HepG2 (cell line): Measurements from ENCODE around the gene GTF2A2. TPM values are rescaled to one million over a fixed set of nuclear protein-coding genes. Genes with fewer than 3 reads are reported as not detected.
A peak's percentile ranks its signal among the peaks of the same experiment; 100 is the strongest.

Source experiments
- ATAC-seq: fragments of 200-7000 bp; cut with Tn5 transposase; 3 replicates; pipeline ENCODE4 v1.9.1; 2020; ENCODE audit warnings: mild to moderate bottlenecking, moderate library complexity
- BruUV-seq: library from RNA; stranded (reverse); fragments of 400-500 nt; replicated peaks from 2 replicates; lab custom pipeline; 2021; lab: Mats Ljungman, UMichigan
- CTCF ChIA-PET: fragments of 300-600 bp; formaldehyde crosslinking; extraction: SDS; loops from one replicate; lab custom pipeline; 2021; ENCODE audit warnings: low total read pairs, inconsistent platforms, low intra/inter-chr PET ratio; lab: Yijun Ruan, JAX
- POLR2A ChIA-PET: fragments of 350-600 bp; sonication (Branson Sonifier 250); formaldehyde crosslinking; loops from one replicate; lab custom pipeline; 2020; ENCODE audit warnings: antibody characterized with exemption, inconsistent platforms; lab: Yijun Ruan, JAX
- DNase-seq: peaks from one replicate; pipeline ENCODE4 v3.0.0-alpha.2; 2015; ENCODE audit warnings: low spot score
- FAIRE-seq: peaks from 3 replicates; lab custom pipeline; 2011; peaks lifted over from hg19 to GRCh38; lab: Jason Lieb, UNC
- H2AFZ ChIP-seq: one replicate; pipeline ENCODE4 v1.6.1; 2011; ENCODE audit warnings: low read length, inconsistent platforms
- H3K27ac ChIP-seq: fragments of 300-600 bp; 3 replicates; pipeline ENCODE4 v1.8.0; 2011; ENCODE audit warnings: mixed run types, mild to moderate bottlenecking, mixed read lengths, low read length, inconsistent platforms; ENCODE audit not compliant: insufficient read depth; ENCODE audit errors: extremely low read length
- H3K27me3 ChIP-seq, 2 experiments: fragments of 200-600 bp in 1 of 2; 2 replicates in 1 of 2; 3 replicates in 1 of 2; pipeline versions ENCODE4 v1.6.0 to v1.8.0; 2011; ENCODE audit warnings: low read length in 2 of 2, mild to moderate bottlenecking in 2 of 2, moderate library complexity in 2 of 2, inconsistent platforms in 1 of 2; ENCODE audit not compliant: insufficient read depth in 2 of 2, control insufficient read depth in 1 of 2
- H3K36me3 ChIP-seq, 2 experiments: fragments of 200-600 bp in 1 of 2; replicated peaks in 1 of 2; 2 replicates in 1 of 2; 3 replicates in 1 of 2; pipeline versions ENCODE4 v1.5.1 to v1.8.0; 2011; ENCODE audit warnings: low read length in 2 of 2, inconsistent platforms in 1 of 2; ENCODE audit not compliant: insufficient read depth in 2 of 2, control insufficient read depth in 1 of 2
- H3K4me1 ChIP-seq: 2 replicates; pipeline ENCODE4 v1.5.1; 2012; ENCODE audit warnings: low read length, inconsistent platforms; ENCODE audit not compliant: insufficient read depth
- H3K4me2 ChIP-seq: 2 replicates; pipeline ENCODE4 v1.6.0; 2011; ENCODE audit warnings: low read depth, low read length, inconsistent platforms
- H3K4me3 ChIP-seq, 3 experiments: fragments of 200-600 bp in 1 of 3; sonication (generic), shearing (Covaris generic) in 1 of 3; replicated peaks in 1 of 3; 2 replicates each; pipeline ENCODE4 v1.5.1; 2011 to 2016; ENCODE audit warnings: low read length in 3 of 3, inconsistent platforms in 2 of 3, low read depth in 2 of 3, mild to moderate bottlenecking in 2 of 3, control low read depth in 1 of 3, mixed read lengths in 1 of 3; ENCODE audit not compliant: insufficient read depth in 1 of 3
- H3K79me2 ChIP-seq: one replicate; pipeline ENCODE4 v1.6.1; 2011; ENCODE audit warnings: low read length, inconsistent platforms; ENCODE audit not compliant: insufficient read depth
- H3K9ac ChIP-seq: 2 replicates; pipeline ENCODE4 v1.6.0; 2011; ENCODE audit warnings: mild to moderate bottlenecking, low read depth, low read length, inconsistent platforms; ENCODE audit not compliant: insufficient read depth
- H3K9me3 ChIP-seq: 2 replicates; pipeline ENCODE4 v1.5.1; 2012; ENCODE audit warnings: mild to moderate bottlenecking, low read length
- H4K20me1 ChIP-seq: 2 replicates; pipeline ENCODE4 v1.6.0; 2011; ENCODE audit warnings: inconsistent platforms, mild to moderate bottlenecking, low read length, moderate library complexity; ENCODE audit not compliant: insufficient read depth
- AHR ChIP-seq: IDR thresholded peaks from 2 replicates; pipeline ENCODE4 v1.6.1; 2018; ENCODE audit warnings: missing genetic modification reagents, missing compliant biosample characterization
- BCL6 ChIP-seq: IDR thresholded peaks from 2 replicates; pipeline ENCODE4 v1.6.1; 2016; ENCODE audit warnings: missing genetic modification reagents, missing compliant biosample characterization
- BRD4 ChIP-seq: sonication (generic); formaldehyde crosslinking; IDR thresholded peaks from 2 replicates; pipeline ENCODE4 v1.4.0; 2020; ENCODE audit warnings: missing genetic modification reagents
- HMG20A ChIP-seq: IDR thresholded peaks from 2 replicates; pipeline ENCODE4 v1.6.1; 2016; ENCODE audit warnings: borderline replicate concordance
- LCORL ChIP-seq, 2 experiments: fragments of 450-650 bp in 1 of 2; sonication (generic) in 1 of 2; formaldehyde crosslinking in 1 of 2; IDR thresholded peaks; 2 replicates each; pipeline versions ENCODE4 v1.5.0 to v1.6.1; 2017 to 2020; ENCODE audit warnings: antibody characterized with exemption in 1 of 2, missing genetic modification reagents in 1 of 2
- MIER2 ChIP-seq: IDR thresholded peaks from 2 replicates; pipeline ENCODE4 v1.6.1; 2016; ENCODE audit warnings: missing biosample characterization, missing genetic modification reagents
- THRA ChIP-seq: sonication (generic); formaldehyde crosslinking; IDR thresholded peaks from 2 replicates; pipeline ENCODE4 v1.4.0; 2020; ENCODE audit warnings: missing genetic modification reagents, borderline replicate concordance
- TOPORS ChIP-seq: sonication (generic); formaldehyde crosslinking; IDR thresholded peaks from 2 replicates; pipeline ENCODE4 v1.8.0; 2023; ENCODE audit warnings: mild to moderate bottlenecking, missing genetic modification reagents
- TRIM22 ChIP-seq: fragments of 450-650 bp; IDR thresholded peaks from 2 replicates; pipeline ENCODE4 v1.6.1; 2017
- XRCC5 ChIP-seq: fragments of 200-400 bp; formaldehyde crosslinking; optimal IDR thresholded peaks from 2 replicates; pipeline ENCODE3; 2017; ENCODE audit warnings: mild to moderate bottlenecking, low read length
- ZNF251 ChIP-seq: sonication (generic); formaldehyde crosslinking; IDR thresholded peaks from 2 replicates; pipeline ENCODE4 v1.9.0; 2021; ENCODE audit warnings: mild to moderate bottlenecking, missing genetic modification reagents
- ZNF503 ChIP-seq: sonication (generic); formaldehyde crosslinking; IDR thresholded peaks from 2 replicates; pipeline ENCODE4 v1.4.0; 2020; ENCODE audit warnings: missing genetic modification reagents
- ZNF577 ChIP-seq: sonication (generic); formaldehyde crosslinking; IDR thresholded peaks from 2 replicates; pipeline ENCODE4 v1.4.0; 2020; ENCODE audit warnings: mild to moderate bottlenecking, low read depth, missing genetic modification reagents, borderline replicate concordance
- ZNF678 ChIP-seq: sonication (generic); formaldehyde crosslinking; IDR thresholded peaks from 2 replicates; pipeline ENCODE4 v1.4.0; 2020; ENCODE audit warnings: mild to moderate bottlenecking, missing genetic modification reagents
- WGBS: methylation state at CpG from one replicate; pipeline ENCODE4 v1.1.6; 2017; ENCODE audit warnings: low lambda C conversion rate; 5-methylcytosine and 5-hydroxymethylcytosine counted together
- in situ Hi-C: cut with HindIII; loops from 2 replicates; pipeline ENCODE4 v1.10.0; 2017; ENCODE audit warnings: low pct_unique_long_range_greater_than_20kb; ENCODE audit not compliant: extremely low pct_ligation_motif_present
- intact Hi-C: fragments of 100-400 bp; cut with micrococcal nuclease; formaldehyde crosslinking; loops from one replicate; pipeline ENCODE4 v1.10.0; 2022; ENCODE audit not compliant: unreplicated experiment
- polyA plus RNA-seq, 8 experiments: library from polyadenylated mRNA; depleted of rRNA in 3 of 8; stranded (reverse) in 7 of 8; unstranded in 1 of 8; fragments of >200 nt; fragmentation: Illumina TruSeq in 4 of 8; extraction: Trizol in 4 of 8; gene quantifications; 2 replicates each; pipeline versions ENCODE4 v1.2.1 to v1.2.3, GENCODE V29; 2011 to 2016; ENCODE audit warnings: low read depth in 4 of 8, missing spikeins in 1 of 8, mixed read lengths in 1 of 8; ENCODE audit not compliant: insufficient read depth in 1 of 8
- total RNA-seq, 5 experiments: library from RNA; depleted of rRNA; stranded (reverse); fragments of >200 nt; fragmentation: Illumina TruSeq; extraction: Trizol; gene quantifications; 2 replicates each; pipeline ENCODE4 v1.2.3, GENCODE V29; 2016; ENCODE audit warnings: low read depth in 1 of 5
- TF ChIP-seq, protein P1 (sequence below): sonication (generic); formaldehyde crosslinking; IDR thresholded peaks from 2 replicates; pipeline ENCODE4 v1.5.0; 2020; ENCODE audit warnings: missing genetic modification reagents

GTF2A2 gene
- total and polyA plus RNA-seq, 2 of the 13 experiments (the other 11 are each of a cell fraction or from before 2014, with no cell fraction given), result 24.4 to 106 TPM

- TF ChIP-seq TRIM22 (no peak), TOPORS (CRISPR knock-in tag) (no peak), XRCC5 (no peak), BCL6 (CRISPR knock-in tag) (peak; percentile 26; the same call in 1 of the 2 replicates), HMG20A (CRISPR knock-in tag) (peak; percentile 53; the same call in 1 of the 2 replicates), BRD4 (CRISPR knock-in tag) (no peak)
- TF ChIP-seq, protein P1, sequence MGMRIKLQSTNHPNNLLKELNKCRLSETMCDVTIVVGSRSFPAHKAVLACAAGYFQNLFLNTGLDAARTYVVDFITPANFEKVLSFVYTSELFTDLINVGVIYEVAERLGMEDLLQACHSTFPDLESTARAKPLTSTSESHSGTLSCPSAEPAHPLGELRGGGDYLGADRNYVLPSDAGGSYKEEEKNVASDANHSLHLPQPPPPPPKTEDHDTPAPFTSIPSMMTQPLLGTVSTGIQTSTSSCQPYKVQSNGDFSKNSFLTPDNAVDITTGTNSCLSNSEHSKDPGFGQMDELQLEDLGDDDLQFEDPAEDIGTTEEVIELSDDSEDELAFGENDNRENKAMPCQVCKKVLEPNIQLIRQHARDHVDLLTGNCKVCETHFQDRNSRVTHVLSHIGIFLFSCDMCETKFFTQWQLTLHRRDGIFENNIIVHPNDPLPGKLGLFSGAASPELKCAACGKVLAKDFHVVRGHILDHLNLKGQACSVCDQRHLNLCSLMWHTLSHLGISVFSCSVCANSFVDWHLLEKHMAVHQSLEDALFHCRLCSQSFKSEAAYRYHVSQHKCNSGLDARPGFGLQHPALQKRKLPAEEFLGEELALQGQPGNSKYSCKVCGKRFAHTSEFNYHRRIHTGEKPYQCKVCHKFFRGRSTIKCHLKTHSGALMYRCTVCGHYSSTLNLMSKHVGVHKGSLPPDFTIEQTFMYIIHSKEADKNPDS (CRISPR knock-in tag), result peak; percentile 97; the same call in 1 of the 2 replicates
These were observed 62.8 kb downstream of the GTF2A2 start (continued) for GRCh38 chr15:59594493-59594942.

DNA sequence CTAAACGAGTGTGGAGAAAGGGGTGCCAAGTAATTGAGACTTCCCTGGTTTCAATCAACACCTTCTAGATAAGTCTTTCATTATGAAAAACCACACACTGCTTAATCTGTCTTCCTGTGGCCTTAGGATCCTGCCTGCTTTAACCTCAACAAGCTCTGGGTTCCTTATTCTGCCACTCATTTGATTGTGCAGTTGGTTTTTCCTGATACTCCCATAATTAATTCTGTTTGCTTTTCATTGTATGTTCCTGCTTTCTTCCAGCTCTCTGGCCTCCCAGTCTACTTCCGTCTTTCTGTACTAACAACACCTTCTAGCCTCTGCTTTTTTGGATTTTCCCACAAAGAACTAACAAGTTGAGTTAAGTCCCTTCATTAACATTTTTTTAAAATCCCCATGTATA, 66.0 kb downstream of the GTF2A2 start:
- in situ Hi-C loops (no loop called here), intact Hi-C loops (no loop called here)
- Histone ChIP-seq H3K9me3 (no peaks in the 10 kb centered on the region), H2AFZ (no peak overlapping the region), H3K4me3 (no peak overlapping the region), H3K4me2 (no peak overlapping the region), H3K27me3 (no peaks in the 10 kb centered on the region), H3K9ac (no peak overlapping the region), H3K4me1 (peaks cover 31% of the 10 kb centered on the region), H3K27ac (no peak overlapping the region), H3K79me2 (no peaks in the 10 kb centered on the region), H3K36me3 (no peaks in the 10 kb centered on the region), H4K20me1 (no peaks in the 10 kb centered on the region)
- no peak for TF ChIP-seq BRD4 (CRISPR knock-in tag)
- TF ChIP-seq LCORL (IDR thresholded peaks at IDR 0.05), result no peak
- no peak for TF ChIP-seq LCORL (CRISPR knock-in tag; IDR thresholded peaks at IDR 0.05)
- TF ChIP-seq AHR, result no peak
- no peak for TF ChIP-seq ZNF678
- TF ChIP-seq ZNF503 (CRISPR knock-in tag), result no peak
- no peak for TF ChIP-seq THRA (CRISPR knock-in tag)
- TF ChIP-seq MIER2 (CRISPR knock-in tag), result no peak
- no peak for TF ChIP-seq ZNF251
- no peak for TF ChIP-seq ZNF577 (CRISPR knock-in tag)
- WGBS, result 48% methylated on average over 2 of the region's 2 CpGs
- DNase-seq, result no peak
- no peak for ATAC-seq
- BruUV-seq, result no TSS peak
- ChIA-PET POLR2A (no interaction called here), CTCF (no interaction called here)
- FAIRE-seq, result no peak
